GM18907 (cell line): Measurements from ENCODE around the gene SLC6A12.

Source experiments
- ATAC-seq: cut with Tn5 transposase; IDR thresholded peaks from one replicate; pipeline ENCODE4 v1.9.1; 2021; ENCODE audit warnings: mild to moderate bottlenecking, moderate library complexity; ENCODE audit not compliant: unreplicated experiment

Gene SLC6A12

GRCh38 chr12:145369-145960 is 68.5 kb downstream of the SLC6A12 start:
- no peak for ATAC-seq

- no peak for ATAC-seq
Observed at GRCh38 chr12:144650-145284, 69.2 kb downstream of the SLC6A12 start.

- no peak for ATAC-seq
Observed at GRCh38 chr12:143964-144649, 69.8 kb downstream of the SLC6A12 start.

- ATAC-seq, result no peak
Observed at GRCh38 chr12:140162-140561, 73.8 kb downstream of the SLC6A12 start.
